GM18499 (cell line): ENCODE data around the gene CDC34.

Source experiments
- ATAC-seq: cut with Tn5 transposase; IDR thresholded peaks from one replicate; pipeline ENCODE4 v1.9.1; 2021; ENCODE audit warnings: moderate number of reproducible peaks; ENCODE audit not compliant: insufficient read depth, unreplicated experiment

Gene CDC34, protein sequence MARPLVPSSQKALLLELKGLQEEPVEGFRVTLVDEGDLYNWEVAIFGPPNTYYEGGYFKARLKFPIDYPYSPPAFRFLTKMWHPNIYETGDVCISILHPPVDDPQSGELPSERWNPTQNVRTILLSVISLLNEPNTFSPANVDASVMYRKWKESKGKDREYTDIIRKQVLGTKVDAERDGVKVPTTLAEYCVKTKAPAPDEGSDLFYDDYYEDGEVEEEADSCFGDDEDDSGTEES

DNA sequence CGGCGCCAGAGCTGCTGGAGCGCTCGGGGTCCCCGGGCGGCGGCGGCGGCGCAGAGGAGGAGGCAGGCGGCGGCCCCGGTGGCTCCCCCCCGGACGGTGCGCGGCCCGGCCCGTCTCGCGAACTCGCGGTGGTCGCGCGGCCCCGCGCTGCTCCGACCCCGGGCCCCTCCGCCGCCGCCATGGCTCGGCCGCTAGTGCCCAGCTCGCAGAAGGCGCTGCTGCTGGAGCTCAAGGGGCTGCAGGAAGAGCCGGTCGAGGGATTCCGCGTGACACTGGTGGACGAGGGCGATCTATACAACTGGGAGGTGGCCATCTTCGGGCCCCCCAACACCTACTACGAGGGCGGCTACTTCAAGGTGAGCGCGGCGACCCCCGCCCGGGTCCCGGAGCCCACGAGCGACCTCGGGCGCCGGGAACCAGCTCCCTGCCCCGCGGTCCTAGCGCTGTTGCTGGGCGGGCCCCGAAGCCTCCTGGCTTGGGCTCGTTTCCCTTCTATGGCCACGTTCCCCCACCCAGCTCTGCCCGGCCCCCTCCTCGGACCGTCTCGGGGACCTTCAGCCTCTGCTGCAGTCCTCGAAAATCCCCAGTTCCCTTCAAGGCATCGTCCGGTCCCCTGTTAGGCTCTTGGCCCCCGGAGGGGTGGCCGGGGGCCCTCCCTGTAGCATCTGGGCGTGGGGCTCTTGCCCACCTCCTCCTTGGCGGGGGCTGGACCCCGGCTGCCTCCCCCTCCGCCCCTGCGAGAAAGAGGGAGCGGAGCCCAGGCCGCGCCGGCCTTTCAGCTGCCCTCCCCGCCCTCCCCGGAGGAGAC lies at the start of gene CDC34:
CDC34 (plus strand) TSS at position 8 of the 808 bp plus-strand sequence; CDS start at position 180, 172 bp downstream.
- ATAC-seq: no peak

DNA sequence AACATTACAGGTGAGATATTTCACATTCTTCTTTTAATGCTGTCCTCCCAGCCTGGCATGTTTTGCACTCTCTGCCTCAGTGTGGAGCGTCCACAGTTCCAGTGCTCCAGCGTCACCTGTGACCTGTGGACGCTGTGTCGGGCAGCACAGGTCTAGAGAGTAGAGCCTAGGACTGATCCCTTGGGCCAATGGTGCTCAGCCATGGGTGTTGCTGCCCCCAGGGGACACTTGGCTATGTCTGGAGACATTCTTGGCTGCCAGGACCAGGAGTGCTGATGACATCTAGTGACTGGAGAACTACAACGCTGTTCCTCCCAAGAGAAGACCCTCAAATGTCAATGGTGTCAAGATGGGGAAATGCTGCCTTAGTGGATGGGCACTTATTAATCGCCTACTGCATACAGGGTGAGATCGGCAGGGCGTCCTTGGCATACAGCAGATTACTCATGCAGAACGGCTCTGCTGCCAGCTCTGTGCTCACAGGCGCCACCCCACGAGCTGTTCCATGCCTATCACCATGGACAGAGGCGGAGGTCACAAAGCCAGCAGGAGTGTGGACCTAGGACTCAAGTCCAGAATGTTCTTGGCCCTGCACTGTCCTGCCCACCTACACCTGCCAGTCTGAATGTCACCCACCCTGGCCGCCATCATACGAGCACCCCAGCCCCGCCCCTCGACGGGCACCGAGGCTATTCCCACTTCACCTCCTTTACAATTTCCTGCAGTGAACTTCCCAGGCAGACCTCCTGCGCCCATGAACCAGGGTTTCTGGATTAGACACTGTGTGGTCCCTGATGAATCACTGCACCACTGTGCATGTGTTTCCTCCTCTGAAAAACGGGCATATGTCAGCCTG lies 49.1 kb upstream of the CDC34 start:
- ATAC-seq: no peak

DNA sequence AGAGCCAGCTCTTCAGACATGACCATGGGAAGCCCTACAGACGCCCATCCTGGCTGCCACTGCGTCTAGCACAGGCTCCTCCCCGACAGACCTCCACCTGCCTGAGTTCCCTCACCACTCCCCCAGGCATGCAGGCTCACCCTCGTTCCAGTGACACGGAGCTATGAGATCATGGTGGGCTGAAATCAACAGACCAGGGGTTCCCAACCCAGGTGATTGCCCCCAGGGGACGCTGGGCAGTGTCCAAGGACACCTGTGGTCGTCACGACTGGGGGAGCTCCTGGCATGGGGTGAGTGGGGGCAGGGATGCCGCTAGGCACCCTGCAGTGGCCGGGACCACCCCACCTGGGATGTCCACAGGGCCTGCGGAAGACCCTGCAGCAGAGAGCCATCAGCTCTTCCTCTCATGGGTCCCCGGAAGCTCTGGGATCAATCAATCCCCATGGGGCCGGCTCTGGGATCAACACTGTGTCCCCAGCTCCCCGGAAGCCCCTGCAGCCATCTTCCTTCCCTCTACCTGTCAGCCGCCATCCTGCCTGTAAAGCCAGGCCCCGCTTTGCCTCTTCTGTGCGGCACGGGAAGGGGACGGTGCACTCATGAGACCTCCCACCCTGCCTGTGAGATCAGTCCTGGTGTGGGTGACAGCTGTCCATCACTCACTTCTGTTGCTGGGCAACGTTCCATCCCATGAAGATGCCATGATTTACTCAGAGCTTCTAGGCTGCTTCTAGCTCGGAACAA lies 48.1 kb upstream of the CDC34 start:
- ATAC-seq: no peak

DNA sequence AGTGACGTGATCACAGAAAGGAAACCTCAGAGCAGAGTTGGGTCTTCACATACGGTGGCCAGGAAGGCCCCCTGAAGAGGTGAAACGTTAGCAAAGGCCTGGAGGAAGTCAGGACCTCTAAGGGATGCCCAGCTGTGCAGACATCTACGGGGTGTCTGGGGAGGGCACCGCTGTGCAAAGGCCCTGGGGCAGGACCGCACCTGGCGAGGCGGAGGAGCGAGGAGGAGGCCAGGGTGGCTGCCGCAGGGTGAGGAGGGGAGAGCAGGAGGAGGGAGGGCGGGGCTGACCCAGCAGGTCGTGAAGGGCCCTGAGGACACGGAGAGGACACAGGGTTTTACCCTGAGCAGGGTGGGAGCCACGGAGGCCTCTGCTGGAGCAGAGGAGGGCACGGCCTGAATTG lies 47.1 kb upstream of the CDC34 start:
- ATAC-seq: no peak

DNA sequence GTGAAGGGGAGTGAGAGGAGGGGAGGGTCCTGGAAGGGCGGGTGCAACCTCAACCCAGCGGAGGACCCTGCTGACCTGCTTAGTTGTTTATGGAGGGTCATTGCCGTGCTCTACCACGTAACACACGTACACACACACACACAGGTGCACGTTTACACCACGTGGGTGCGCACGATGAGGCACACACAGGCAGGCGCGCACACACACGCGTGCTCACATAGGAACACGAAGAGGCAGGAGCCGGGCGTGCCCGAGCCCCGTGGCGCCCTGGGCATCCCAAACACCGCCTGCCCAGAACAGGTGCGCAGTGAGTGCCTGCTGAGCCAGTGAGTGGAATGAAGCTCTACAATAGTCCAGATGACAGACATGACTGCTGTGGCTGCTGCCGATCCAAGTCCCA lies 46.5 kb upstream of the CDC34 start:
- no peak for ATAC-seq

DNA sequence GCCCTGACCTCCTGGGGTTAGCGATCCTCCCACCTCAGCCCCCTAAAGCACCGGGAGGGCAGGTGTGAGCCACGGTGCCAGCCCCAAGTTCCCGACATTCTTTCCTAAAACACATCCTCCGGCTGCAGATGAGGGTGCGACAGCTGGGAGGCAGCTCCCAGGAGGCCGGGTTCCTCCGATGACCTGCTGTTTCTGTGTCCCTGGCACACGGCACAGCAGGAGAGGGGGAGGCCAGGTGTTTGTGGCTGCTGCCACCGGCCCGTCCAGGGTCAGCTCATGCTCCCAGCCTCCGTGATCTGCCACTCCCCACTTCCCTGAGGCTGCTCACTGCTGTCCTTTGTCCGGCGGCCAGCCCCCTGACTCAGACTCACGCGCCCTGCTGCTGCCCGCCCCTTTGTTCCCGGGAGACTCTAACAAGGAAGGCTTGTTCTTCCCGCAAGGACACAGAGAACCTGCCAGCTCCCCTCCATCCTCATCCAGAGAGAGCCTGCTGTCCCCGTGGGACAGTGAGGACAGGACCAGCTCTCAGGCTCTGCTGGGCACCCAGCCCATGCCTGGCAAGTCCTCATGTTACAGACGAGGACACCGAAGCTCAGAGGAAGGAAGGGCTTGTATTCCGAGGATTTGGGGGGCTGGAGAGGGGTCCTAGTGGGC lies 45.9 kb upstream of the CDC34 start:
- no peak for ATAC-seq

DNA sequence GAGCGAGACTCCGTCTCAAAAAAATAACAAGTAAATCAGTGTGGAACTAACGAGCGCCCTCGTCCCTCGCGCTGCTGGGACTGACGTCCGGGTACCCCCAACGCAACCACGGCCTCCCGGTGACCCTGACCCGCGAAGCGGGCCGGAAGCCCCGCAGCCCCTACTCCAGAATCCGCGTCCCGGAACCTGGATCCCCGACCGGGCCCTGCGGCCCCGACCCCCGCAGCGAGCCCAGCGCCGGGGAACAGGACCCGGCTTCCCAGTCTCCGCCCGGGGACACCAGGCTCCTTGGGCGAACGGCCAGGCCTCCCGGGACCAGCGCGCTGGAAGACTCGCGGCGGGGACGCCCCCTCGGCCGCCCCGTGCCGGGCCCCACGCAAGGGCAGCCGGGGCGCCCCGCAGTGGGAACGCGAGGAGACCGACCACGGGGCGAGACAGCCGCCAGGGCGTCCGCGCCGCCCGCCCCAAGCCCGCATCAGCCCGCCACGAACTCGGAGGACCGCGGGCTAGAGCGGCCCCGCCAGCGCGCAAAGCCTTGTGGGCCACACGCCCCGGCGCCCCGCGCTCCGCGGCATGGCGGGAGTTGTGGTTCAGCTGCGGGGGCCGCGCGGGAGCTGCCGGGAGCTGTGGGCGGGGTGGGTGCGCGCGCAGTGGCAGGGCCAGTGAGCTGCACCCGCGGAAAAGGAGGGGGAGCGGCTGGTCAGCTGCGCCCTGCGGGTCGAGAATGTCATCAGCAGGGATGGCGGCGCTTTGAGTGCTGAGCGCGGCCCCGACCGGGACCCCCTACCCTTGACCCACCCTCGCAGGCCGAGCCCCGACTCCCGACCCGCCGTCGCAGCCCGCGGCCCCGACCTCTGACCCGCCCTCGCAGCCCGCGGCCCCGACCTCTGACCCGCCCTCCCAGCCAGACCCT lies 42.8 kb upstream of the CDC34 start:
- no peak for ATAC-seq

DNA sequence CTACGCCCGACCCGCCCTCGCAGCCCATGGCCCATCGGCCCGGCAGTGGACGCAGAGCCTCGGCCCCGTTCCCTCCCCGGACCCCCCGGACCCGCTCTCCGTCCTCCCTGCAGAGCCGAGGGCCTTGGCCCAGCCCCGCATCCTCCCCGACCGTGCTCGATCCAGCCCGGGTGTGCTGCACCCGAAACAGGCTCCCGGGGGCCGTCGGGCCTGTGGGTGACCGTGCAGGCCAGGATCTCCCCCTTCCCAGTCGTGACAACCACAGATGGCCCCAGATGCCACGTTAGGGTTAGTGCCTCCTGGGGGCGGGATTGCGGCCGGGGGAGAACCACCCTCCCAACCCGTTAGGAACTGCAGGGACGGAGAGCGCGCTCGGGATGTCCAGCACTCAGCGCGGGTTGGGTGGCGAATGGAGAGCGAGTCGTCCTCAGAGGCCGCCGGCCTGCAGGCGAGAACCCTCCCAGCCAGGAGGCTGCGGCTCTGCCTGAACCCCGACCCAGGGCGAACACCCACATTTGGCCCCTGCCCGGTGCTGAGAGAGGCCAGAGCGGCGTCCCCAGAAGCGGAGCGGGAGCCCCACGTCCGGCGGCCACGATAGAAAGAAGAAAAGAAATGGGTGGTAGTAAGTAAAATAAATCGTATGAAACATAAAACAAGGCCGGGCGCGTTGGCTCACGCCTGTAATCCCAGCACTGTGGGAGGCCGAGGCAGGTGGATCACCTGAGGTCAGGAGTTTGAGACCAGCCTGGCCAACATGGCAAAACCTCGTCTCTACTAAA lies 42.0 kb upstream of the CDC34 start:
- no peak for ATAC-seq

DNA sequence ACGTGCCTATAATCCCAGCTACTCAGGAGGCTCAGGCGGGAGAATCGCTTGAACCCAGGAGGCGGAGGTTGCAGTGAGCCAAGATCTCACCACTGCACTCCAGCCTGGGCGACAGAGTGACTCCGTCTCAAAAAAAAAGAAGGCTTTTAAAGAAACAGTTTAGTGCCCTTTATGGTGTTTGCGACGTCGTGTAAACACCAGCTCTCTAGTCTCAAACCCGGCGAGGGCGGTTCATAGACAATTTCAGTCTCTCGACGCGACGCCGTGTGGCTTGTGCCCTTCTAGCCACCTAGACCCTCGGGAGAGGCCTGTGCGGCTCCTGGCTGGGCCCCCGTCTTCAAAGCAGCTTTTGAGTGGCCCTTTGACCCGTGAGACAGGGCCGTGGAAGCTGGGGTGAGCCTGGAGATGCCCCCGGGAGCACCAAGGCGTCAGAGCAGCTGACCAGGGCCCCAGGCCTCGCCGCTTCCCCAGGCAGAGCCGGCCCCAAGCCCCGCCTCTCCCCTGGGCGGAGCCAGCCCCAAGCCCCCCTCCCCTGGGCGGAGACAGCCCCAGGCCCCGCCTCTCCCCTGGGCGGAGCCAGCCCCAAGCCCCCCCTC lies 40.3 kb upstream of the CDC34 start:
- ATAC-seq: no peak

DNA sequence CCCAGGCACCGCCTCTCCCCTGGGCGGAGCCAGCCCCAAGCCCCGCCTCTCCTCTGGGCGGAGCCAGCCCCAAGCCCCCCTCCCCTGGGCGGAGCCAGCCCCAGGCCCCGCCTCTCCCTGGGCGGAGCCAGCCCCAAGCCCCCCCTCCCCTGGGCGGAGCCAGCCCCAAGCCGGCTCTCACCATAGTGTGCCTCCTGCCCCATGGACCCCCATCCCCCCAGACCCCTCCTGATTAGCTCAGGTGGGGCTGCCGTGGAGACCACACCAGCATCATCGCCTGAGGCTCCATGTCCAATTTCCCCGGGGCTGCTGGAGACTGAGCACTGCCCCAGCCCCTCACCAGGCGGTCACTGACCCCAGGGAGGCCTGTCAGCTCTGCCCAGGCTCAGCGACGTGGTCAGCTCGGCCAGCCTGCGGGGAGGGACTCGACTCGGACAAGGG lies 39.4 kb upstream of the CDC34 start:
- ATAC-seq: no peak

DNA sequence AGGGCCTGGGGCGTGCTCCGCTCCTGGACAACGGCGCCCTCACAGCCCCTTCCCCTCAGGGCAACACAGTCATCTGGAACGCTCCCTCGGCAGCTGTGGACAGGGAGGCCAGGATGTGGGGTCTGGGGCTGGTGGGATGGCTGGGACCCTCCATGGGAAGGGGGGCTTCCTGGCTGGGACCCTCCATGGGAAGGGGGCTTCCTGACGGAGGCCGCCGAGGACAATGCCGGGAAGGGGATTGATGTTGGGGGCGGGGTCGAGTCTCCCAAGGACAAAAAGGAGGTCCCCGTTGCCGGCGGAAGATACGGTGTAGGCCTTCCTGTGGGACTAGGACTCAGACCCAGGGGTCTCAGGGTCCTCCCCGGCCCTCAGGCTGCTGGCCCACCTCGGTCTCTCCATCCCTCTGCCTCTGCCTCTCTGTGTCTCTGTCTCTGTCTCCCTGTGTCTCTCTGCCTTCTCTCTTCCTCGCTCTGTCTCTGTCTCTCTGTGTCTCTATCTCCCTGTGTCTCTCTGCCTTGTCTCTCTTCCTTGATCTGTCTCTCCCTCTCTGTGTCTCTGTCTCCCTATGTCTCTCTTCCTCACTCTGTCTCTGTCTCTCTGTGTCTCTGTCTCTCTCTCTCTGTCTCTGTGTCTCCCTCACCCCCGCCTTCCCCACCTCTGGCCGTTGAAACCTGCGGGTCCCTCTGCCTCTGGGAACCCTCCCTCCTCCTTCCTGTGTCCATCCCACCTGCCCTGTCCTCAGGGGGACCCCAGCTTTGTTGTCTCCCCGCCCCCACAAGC lies 38.0 kb upstream of the CDC34 start:
- no peak for ATAC-seq

DNA sequence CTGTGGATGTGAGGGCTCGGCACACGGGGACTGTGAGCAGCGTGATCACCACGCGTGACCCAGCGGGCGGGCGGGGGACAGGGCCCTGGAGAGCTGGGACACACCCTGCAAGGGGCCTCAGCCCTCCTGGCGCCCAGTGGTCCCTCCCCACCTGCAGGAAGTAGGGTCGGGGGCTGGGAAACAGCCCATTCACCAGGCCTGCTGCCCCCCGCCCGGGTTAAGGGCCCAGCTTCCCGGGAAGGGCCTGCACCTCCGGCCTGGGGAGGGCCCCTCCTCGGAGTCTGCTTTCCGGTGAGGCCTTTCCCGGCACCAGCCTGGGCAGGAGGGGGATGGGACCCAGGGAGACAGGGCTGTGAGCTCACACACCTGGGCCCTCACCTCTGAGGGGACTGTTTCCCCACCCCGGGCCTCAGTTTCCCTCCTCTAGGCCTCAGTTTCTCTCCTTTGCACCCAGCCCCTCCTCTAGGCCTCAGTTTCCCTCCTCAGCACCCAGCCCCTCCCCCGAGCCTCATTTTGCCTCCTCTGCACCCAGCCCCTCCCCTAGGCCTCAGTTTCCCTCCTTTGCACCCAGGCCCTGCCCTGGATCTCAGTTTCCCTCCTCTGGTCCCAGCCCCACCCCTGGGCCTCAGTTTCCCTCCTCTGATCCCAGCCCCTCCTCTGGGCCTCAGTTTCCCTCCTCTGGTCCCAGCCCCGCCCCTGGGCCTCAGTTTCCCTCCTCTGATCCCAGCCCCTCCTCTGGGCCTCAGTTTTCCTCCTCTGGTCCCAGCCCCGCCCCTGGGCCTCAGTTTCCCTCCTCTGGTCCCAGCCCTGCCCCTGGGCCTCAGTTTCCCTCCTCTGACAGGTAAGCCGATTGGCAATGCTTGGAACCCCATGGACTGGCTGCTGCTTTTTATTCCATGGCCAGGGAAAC lies 37.1 kb upstream of the CDC34 start:
- no peak for ATAC-seq

DNA sequence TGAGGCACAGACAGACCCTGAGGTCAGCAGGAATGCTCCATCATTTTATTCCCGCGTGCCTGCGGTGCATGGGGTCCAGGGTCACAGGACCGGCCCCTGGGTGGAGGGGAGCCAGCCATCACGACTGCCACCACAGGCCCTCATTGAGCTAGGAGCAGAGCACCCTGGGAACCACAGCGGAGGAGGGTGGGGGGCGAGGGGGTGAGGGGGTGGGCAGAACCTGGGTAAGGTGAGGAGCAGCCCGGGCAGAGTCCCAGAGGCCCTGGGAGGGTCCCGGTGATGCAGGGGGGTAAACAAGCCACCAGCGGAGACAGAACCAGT lies 36.5 kb upstream of the CDC34 start:
- ATAC-seq: no peak

DNA sequence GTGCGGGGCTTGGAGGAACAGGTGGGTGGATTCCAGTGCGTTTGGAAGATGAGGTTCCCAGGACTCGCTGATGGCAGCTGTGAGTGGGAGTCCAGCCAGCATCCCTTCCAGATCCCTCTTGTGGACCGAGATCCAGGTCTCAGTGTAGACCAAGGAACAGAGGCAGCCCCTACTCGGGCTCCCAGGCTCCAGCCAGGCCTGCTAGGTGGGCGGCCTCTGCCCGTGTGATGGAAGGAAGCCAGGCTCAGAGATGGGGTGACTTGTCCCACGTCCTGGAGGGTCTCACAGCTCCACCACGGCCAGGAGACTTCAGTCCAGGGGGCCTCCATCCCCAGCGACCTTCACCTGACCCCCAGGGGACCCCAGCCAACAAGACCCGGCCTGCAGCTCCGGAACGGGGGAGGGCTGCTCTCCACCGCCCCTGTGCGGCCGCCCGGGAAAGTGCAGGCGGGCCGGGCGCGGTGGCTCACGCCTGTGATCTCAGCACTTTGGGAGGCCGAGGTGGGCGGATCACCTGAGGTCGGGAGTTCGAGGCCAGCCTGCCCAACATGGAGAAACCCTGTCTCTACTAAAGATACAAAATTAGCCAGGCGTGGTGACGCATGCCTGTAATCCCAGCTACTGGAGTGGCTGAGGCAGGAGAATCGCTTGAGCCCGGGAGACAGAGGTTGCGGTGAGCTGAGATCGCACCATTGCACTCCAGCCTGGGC lies 36.0 kb upstream of the CDC34 start:
- ATAC-seq: no peak

DNA sequence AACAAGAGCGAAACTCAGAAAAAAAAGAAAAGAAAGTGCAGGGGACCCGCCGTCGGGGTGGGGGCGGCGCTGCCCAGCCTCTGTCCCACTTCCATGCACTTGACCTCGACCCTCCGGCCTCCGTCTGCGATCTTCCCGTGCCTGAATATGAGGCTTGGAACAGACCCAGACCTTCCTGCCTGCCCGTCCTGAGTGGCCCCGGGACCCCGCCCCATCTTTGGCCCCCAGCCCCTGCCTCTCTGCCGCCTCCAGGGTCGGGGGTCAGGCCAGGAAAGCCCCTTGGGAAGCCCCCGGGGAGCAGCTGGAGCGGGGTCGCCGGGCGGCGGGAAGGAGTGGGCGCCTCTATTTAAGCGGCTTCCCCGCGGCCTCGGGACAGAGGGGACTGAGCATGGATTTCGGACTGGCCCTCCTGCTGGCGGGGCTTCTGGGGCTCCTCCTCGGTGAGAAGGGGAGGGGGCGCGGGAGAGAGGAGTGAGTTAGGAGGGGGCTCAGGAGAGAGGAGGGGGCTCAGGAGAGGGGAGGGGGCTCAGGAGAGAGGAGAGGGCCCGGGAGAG lies 35.4 kb upstream of the CDC34 start, which contains the start of gene MADCAM1:
MADCAM1 (plus strand) TSS at position 375 of the 554 bp plus-strand sequence; CDS start at position 389, 14 bp downstream.
- no peak for ATAC-seq
